ENCODE results near the gene DUSP19. TPM values are rescaled to one million over a fixed set of nuclear protein-coding genes. Genes with fewer than 3 reads are reported as not detected.

Gene DUSP19
- total and polyA plus RNA-seq, 10 of the 15 experiments (the other 5 are each of a cell fraction or from before 2014, with no cell fraction given): 0.16 to 1.7 (median 0.57) TPM

- TF ChIP-seq BHLHE40 (IDR thresholded peaks at IDR 0.05; ENCODE audit: borderline replicate concordance in 1 of 2, low read depth in 2 of 2, low read length in 1 of 2): no peak
- TF ChIP-seq NFYB (IDR thresholded peaks at IDR 0.05; ENCODE audit: insufficient read depth, low read depth, low read length): peak; percentile 93
- no peak for TF ChIP-seq BMI1 (IDR thresholded peaks at IDR 0.05; ENCODE audit: borderline replicate concordance)
- TF ChIP-seq SIN3A (IDR thresholded peaks at IDR 0.05; ENCODE audit: low read depth, low read length): no peak
- no peak for TF ChIP-seq MYC (IDR thresholded peaks at IDR 0.05; ENCODE audit: insufficient read depth, insufficient read length, insufficient replicate concordance, low read length, severe bottlenecking)
- no peak for TF ChIP-seq JUNB (IDR thresholded peaks at IDR 0.05)
- no peak for TF ChIP-seq SMARCA5 (IDR thresholded peaks at IDR 0.05)
- no peak for TF ChIP-seq TCF3 (IDR thresholded peaks at IDR 0.05; ENCODE audit: borderline replicate concordance, insufficient read depth, low read depth, low read length)
- no peak for TF ChIP-seq CHD1 (IDR thresholded peaks at IDR 0.05; ENCODE audit: low read depth, low read length)
- TF ChIP-seq ZNF384 (IDR thresholded peaks at IDR 0.05; ENCODE audit: borderline replicate concordance, low read depth, low read length): no peak
- TF ChIP-seq ATF2 (IDR thresholded peaks at IDR 0.05; ENCODE audit: low read length): no peak; the same call in 1 of the 2 replicates
- TF ChIP-seq MTA3 (IDR thresholded peaks at IDR 0.05; ENCODE audit: borderline replicate concordance, low read length): peak; percentile 47; the same call in 1 of the 2 replicates
- TF ChIP-seq SPI1 (IDR thresholded peaks at IDR 0.05; ENCODE audit: borderline replicate concordance, insufficient read depth, low read depth, low read length): no peak
- TF ChIP-seq PRDM15 (CRISPR knock-in tag; IDR thresholded peaks at IDR 0.05): no peak
- TF ChIP-seq KLF5 (IDR thresholded peaks at IDR 0.05; ENCODE audit: partially characterized antibody): no peak
- TF ChIP-seq TCF12 (IDR thresholded peaks at IDR 0.05; ENCODE audit: low read depth, low read length): no peak
- no peak for TF ChIP-seq BCL11A (IDR thresholded peaks at IDR 0.05; ENCODE audit: low read depth, low read length)
- no peak for TF ChIP-seq STAT3 (IDR thresholded peaks at IDR 0.05; ENCODE audit: low read depth, low read length)
- TF ChIP-seq EZH2 (IDR thresholded peaks at IDR 0.05; ENCODE audit: borderline replicate concordance, control insufficient read depth, low read depth, low read length): 0 out of 2 replicates have a peak, but pooled peaks have one; percentile 25
- 0 out of 2 replicates have a peak, but pooled peaks have one; percentile 37 for TF ChIP-seq NBN (IDR thresholded peaks at IDR 0.05)
- no peak for TF ChIP-seq ZNF217 (IDR thresholded peaks at IDR 0.05)
- TF ChIP-seq MTA2 (IDR thresholded peaks at IDR 0.05; ENCODE audit: low read depth): 0 out of 2 replicates have a peak, but pooled peaks have one; percentile 14
- TF ChIP-seq YBX1 (IDR thresholded peaks at IDR 0.05): no peak
- TF ChIP-seq RUNX3 (IDR thresholded peaks at IDR 0.05; ENCODE audit: low read length): peak; percentile 96
Observed at GRCh38 chr2:183078464-183079138, at the start of gene DUSP19 (continued).
